Parathyroid adenoma (tissue), 2 donors: ENCODE measurements around the gene KIAA1671.

Source experiments
- H2AFZ ChIP-seq: fragments of 300-600 bp; sonication (generic); one replicate; pipeline ENCODE4 v1.7.0; 2017; ENCODE audit warnings: antibody characterized with exemption, mild to moderate bottlenecking
- H3K27ac ChIP-seq: fragments of 300-600 bp; sonication (generic); one replicate; pipeline ENCODE4 v1.7.0; 2017
- H3K27me3 ChIP-seq: fragments of 300-600 bp; sonication (generic); one replicate; pipeline ENCODE4 v1.7.0; 2017; ENCODE audit warnings: low read length; ENCODE audit not compliant: control insufficient read depth, insufficient read depth
- H3K36me3 ChIP-seq: fragments of 300-600 bp; sonication (generic); one replicate; pipeline ENCODE4 v1.7.0; 2017; ENCODE audit warnings: low read length; ENCODE audit not compliant: control insufficient read depth, insufficient read depth
- H3K4me1 ChIP-seq: fragments of 300-600 bp; sonication (generic); one replicate; pipeline ENCODE4 v1.7.0; 2017; ENCODE audit warnings: control low read depth
- H3K4me2 ChIP-seq: fragments of 300-600 bp; sonication (generic); one replicate; pipeline ENCODE4 v1.7.0; 2017; ENCODE audit warnings: low read length
- H3K4me3 ChIP-seq: fragments of 300-600 bp; sonication (generic); one replicate; pipeline ENCODE4 v1.7.0; 2017; ENCODE audit warnings: low read depth, low read length
- H3K79me2 ChIP-seq: fragments of 300-600 bp; sonication (generic); one replicate; pipeline ENCODE4 v1.7.0; 2017; ENCODE audit warnings: control low read depth
- H3K9ac ChIP-seq: fragments of 300-600 bp; sonication (generic); one replicate; pipeline ENCODE4 v1.7.0; 2017; ENCODE audit warnings: mild to moderate bottlenecking
- H3K9me3 ChIP-seq: fragments of 300-600 bp; sonication (generic); one replicate; pipeline ENCODE4 v1.7.0; 2017; ENCODE audit warnings: low read length; ENCODE audit not compliant: control insufficient read depth
- TF ChIP-seq, protein P1 (sequence below): fragments of 300-600 bp; sonication (generic); IDR thresholded peaks from one replicate; pipeline ENCODE4 v1.7.0; 2017; ENCODE audit warnings: antibody characterized with exemption, mild to moderate bottlenecking
- donor health status: primary hyperparathyroidism.

KIAA1671 gene

DNA sequence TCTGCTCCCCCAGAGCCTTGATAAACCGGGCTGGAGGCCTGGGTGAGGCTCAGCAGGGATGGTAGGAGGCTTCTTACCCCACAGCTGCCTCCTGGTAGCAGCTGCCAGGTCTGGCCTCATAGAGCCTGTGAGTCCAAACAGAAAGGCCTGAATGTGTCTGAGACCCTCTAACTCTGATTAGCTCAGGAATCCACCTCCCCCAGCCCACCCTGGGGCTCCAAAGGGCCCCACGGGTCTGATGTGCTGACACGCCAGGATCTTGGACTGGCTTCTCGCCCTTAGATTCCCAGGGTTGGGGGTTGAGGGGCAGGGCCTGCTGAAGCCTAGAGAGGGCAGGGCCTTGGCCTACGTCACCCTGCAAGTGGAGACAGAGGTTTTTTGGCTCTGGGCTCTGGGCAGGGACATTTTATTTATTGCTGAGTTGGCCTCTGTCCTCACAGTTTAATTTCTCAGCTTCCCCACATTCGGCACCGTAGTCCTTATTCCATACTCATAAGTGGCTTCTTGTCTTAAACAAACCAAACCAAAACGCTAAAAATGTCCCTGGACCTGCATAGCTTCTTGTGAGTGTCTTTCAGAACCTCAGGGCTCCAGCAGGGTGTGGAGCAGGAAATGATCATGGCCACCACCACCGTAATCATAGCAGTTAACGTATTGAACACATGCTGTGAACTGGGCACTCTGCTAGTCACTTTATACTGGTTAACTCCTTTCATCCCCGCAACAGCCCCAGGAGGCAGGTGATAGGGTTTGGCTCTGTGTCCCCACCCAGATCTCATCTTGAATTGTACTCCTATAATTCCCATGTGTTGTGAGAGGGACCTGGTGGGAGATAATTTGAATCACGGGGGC is 25.1 kb downstream of the KIAA1671 start:
- Histone ChIP-seq H3K36me3 (no peaks in the 10 kb centered on the region), H3K27me3 (no peaks in the 10 kb centered on the region), H3K4me1 (peaks cover 12% of the 10 kb centered on the region), H3K4me3 (no peak overlapping the region), H2AFZ (peak overlapping the region; percentile 75), H3K9ac (no peak overlapping the region), H3K79me2 (peaks cover 9% of the 10 kb centered on the region), H3K9me3 (no peaks in the 10 kb centered on the region), H3K27ac (peak overlapping the region; percentile 77), H3K4me2 (no peak overlapping the region)
- TF ChIP-seq, protein P1, sequence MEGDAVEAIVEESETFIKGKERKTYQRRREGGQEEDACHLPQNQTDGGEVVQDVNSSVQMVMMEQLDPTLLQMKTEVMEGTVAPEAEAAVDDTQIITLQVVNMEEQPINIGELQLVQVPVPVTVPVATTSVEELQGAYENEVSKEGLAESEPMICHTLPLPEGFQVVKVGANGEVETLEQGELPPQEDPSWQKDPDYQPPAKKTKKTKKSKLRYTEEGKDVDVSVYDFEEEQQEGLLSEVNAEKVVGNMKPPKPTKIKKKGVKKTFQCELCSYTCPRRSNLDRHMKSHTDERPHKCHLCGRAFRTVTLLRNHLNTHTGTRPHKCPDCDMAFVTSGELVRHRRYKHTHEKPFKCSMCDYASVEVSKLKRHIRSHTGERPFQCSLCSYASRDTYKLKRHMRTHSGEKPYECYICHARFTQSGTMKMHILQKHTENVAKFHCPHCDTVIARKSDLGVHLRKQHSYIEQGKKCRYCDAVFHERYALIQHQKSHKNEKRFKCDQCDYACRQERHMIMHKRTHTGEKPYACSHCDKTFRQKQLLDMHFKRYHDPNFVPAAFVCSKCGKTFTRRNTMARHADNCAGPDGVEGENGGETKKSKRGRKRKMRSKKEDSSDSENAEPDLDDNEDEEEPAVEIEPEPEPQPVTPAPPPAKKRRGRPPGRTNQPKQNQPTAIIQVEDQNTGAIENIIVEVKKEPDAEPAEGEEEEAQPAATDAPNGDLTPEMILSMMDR = no peak

GRCh38 chr22:24978308-24978707 is 25.8 kb downstream of the KIAA1671 start:
- Histone ChIP-seq H3K9ac (no peak overlapping the region), H3K4me2 (no peak overlapping the region), H2AFZ (no peak overlapping the region), H3K27me3 (no peaks in the 10 kb centered on the region), H3K9me3 (no peaks in the 10 kb centered on the region), H3K79me2 (peaks cover 12% of the 10 kb centered on the region), H3K27ac (peak overlapping the region; percentile 77), H3K36me3 (no peaks in the 10 kb centered on the region), H3K4me1 (peaks cover 12% of the 10 kb centered on the region), H3K4me3 (no peak overlapping the region)
- TF ChIP-seq, protein P1 = no peak

DNA sequence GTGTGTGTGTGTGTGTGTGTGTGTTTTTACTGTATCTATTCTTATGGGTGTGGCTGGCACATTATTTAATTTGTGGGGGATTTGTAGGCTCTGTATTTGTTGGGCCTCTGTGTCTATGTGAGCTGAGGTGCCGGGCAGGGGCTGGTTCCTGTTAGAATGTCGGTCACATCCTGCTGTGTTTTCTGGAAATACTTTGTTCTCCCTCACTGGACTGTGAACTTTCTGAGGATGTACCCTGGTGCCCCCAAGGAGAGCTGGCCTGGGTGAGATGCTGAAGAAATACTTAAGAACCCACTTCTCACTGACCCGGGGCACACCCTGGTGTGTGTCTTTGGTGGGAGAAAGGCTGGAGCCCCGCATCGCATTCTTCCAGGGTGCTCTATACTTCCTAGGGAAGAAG is 28.6 kb downstream of the KIAA1671 start:
- Histone ChIP-seq H3K27me3 (no peaks in the 10 kb centered on the region), H3K4me1 (peaks cover 12% of the 10 kb centered on the region), H3K79me2 (peaks cover 18% of the 10 kb centered on the region), H3K4me2 (no peak overlapping the region), H3K36me3 (no peaks in the 10 kb centered on the region), H3K9ac (no peak overlapping the region), H3K4me3 (no peak overlapping the region), H3K9me3 (no peaks in the 10 kb centered on the region), H2AFZ (no peak overlapping the region), H3K27ac (no peak overlapping the region)
- TF ChIP-seq, protein P1 = no peak

DNA sequence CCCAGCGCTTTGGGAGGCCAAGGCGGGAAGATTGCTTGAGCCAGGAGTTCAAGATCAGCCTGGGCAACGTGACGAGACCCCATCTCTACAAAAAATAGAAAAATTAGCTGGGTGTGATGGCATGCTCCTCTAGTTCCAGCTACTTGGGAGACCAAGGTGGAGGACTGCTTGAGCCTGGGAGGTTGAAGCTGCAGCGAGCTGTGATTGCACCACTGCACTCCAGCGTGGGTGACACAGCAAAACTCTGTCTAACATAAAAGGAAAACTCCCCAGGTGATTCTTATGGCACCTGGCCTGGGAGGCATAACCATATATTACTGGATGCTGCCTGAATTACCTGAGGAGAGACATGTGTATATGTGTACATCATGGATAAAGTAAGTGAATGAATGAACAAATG is 29.1 kb downstream of the KIAA1671 start:
- H3K27me3 ChIP-seq = no peaks in the 10 kb centered on the region
- no peaks in the 10 kb centered on the region for H3K9me3 ChIP-seq
- no peak overlapping the region for H3K27ac ChIP-seq
- peaks cover 18% of the 10 kb centered on the region for H3K79me2 ChIP-seq
- no peak overlapping the region for H3K4me3 ChIP-seq
- H3K36me3 ChIP-seq = no peaks in the 10 kb centered on the region
- H3K4me1 ChIP-seq = peaks cover 12% of the 10 kb centered on the region
- no peak overlapping the region for H2AFZ ChIP-seq
- no peak overlapping the region for H3K9ac ChIP-seq
- no peak overlapping the region for H3K4me2 ChIP-seq
- TF ChIP-seq, protein P1 = no peak
